HEK293 (cell line): ENCODE results near the gene PEAK3.

Source experiments
- CTCF ChIA-PET: fragments of 350-600 bp; formaldehyde crosslinking; extraction: SDS; loops from one replicate; lab custom pipeline; 2021; ENCODE audit warnings: antibody characterized with exemption; lab: Yijun Ruan, JAX
- POLR2A ChIA-PET: fragments of 300-600 bp; formaldehyde crosslinking; extraction: SDS; loops from one replicate; lab custom pipeline; 2020; ENCODE audit warnings: antibody characterized with exemption, inconsistent platforms; lab: Yijun Ruan, JAX
- H3K27ac ChIP-seq: fragments of 200-500 bp; sonication (Bioruptor generic); 2 replicates; pipeline ENCODE4 v1.5.1; 2014; ENCODE audit warnings: low read depth, low read length, control low read depth, inconsistent platforms; ENCODE audit errors: extremely low read depth
- H3K36me3 ChIP-seq, 2 experiments: fragments of 200-500 bp in 1 of 2; sonication (Bioruptor generic) in 1 of 2; 1 replicate in 1 of 2; 2 replicates in 1 of 2; pipeline ENCODE4 v1.5.1; 2014 to 2017; ENCODE audit warnings: inconsistent platforms in 2 of 2, low read length in 2 of 2; ENCODE audit not compliant: control insufficient read depth in 2 of 2, insufficient read depth in 1 of 2
- H3K4me1 ChIP-seq: fragments of 200-500 bp; sonication (Bioruptor generic); 2 replicates; pipeline ENCODE4 v1.5.1; 2014; ENCODE audit warnings: mild to moderate bottlenecking, low read length, inconsistent platforms; ENCODE audit not compliant: control insufficient read depth, insufficient read depth
- H3K4me3 ChIP-seq: 2 replicates; pipeline ENCODE4 v1.5.1; 2011; ENCODE audit warnings: low read depth, mild to moderate bottlenecking, control low read depth, low read length, moderate library complexity
- H3K9me3 ChIP-seq: fragments of 200-500 bp; sonication (Bioruptor generic); 2 replicates; pipeline ENCODE4 v1.5.1; 2014; ENCODE audit warnings: low read depth, low read length, inconsistent platforms; ENCODE audit not compliant: control insufficient read depth, insufficient read depth
- BCL11B ChIP-seq: fragments of 450-650 bp; formaldehyde crosslinking; IDR thresholded peaks from 2 replicates; pipeline ENCODE4 v1.5.1; 2016; ENCODE audit warnings: low read depth, missing biosample characterization, missing genetic modification characterization
- EGR2 ChIP-seq: fragments of 450-650 bp; formaldehyde crosslinking; IDR thresholded peaks from 2 replicates; pipeline ENCODE4 v1.5.1; 2016; ENCODE audit warnings: low read depth, missing biosample characterization, missing genetic modification characterization
- PBX3 ChIP-seq: sonication (generic); formaldehyde crosslinking; IDR thresholded peaks from 2 replicates; pipeline ENCODE4 v1.8.1; 2022; ENCODE audit warnings: mild to moderate bottlenecking, moderate library complexity, missing genetic modification reagents
- PRDM1 ChIP-seq: fragments of 450-650 bp; formaldehyde crosslinking; IDR thresholded peaks from 2 replicates; pipeline ENCODE4; 2016; ENCODE audit warnings: missing biosample characterization, missing genetic modification characterization
- SALL2 ChIP-seq: fragments of 450-650 bp; formaldehyde crosslinking; IDR thresholded peaks from 2 replicates; pipeline ENCODE4 v1.5.0; 2017; ENCODE audit warnings: missing biosample characterization, mild to moderate bottlenecking, missing genetic modification characterization, borderline replicate concordance
- SP2 ChIP-seq: fragments of 450-650 bp; formaldehyde crosslinking; IDR thresholded peaks from 2 replicates; pipeline ENCODE4 v1.5.1; 2016; ENCODE audit warnings: missing biosample characterization, missing genetic modification characterization
- ZBTB21 ChIP-seq: fragments of 450-650 bp; formaldehyde crosslinking; IDR thresholded peaks from 2 replicates; pipeline ENCODE4 v1.5.1; 2017; ENCODE audit warnings: missing biosample characterization, missing genetic modification characterization
- ZBTB26 ChIP-seq: fragments of 450-650 bp; formaldehyde crosslinking; optimal IDR thresholded peaks from 2 replicates; pipeline ENCODE3; 2016; ENCODE audit warnings: missing biosample characterization, mild to moderate bottlenecking, missing genetic modification characterization
- ZFHX2 ChIP-seq: fragments of 450-650 bp; formaldehyde crosslinking; conservative IDR thresholded peaks from 2 replicates; pipeline ENCODE4 v1.5.1; 2016; ENCODE audit warnings: missing biosample characterization, missing genetic modification characterization
- ZNF112 ChIP-seq: fragments of 450-650 bp; formaldehyde crosslinking; IDR thresholded peaks from 2 replicates; pipeline ENCODE4 v1.5.0; 2017; ENCODE audit warnings: missing biosample characterization, missing genetic modification characterization
- ZNF202 ChIP-seq: fragments of 450-650 bp; formaldehyde crosslinking; IDR thresholded peaks from 2 replicates; pipeline ENCODE4 v1.5.1; 2016; ENCODE audit warnings: missing biosample characterization, missing genetic modification characterization, borderline replicate concordance
- ZNF280C ChIP-seq: fragments of 450-650 bp; formaldehyde crosslinking; IDR thresholded peaks from 2 replicates; pipeline ENCODE4 v1.5.1; 2016; ENCODE audit warnings: missing biosample characterization, missing genetic modification characterization
- ZNF302 ChIP-seq: fragments of 450-650 bp; formaldehyde crosslinking; IDR thresholded peaks from 2 replicates; pipeline ENCODE4 v1.5.1; 2016; ENCODE audit warnings: missing biosample characterization, missing genetic modification characterization, low read depth
- ZNF394 ChIP-seq: fragments of 450-650 bp; formaldehyde crosslinking; IDR thresholded peaks from 2 replicates; pipeline ENCODE4 v1.5.1; 2016; ENCODE audit warnings: missing biosample characterization, missing genetic modification characterization, mild to moderate bottlenecking, moderate library complexity, borderline replicate concordance
- ZNF404 ChIP-seq: fragments of 450-650 bp; formaldehyde crosslinking; IDR thresholded peaks from 2 replicates; pipeline ENCODE4 v1.5.1; 2017; ENCODE audit warnings: missing biosample characterization, missing genetic modification characterization
- ZNF514 ChIP-seq: fragments of 450-650 bp; formaldehyde crosslinking; IDR thresholded peaks from 2 replicates; pipeline ENCODE4 v1.5.1; 2016; ENCODE audit warnings: missing biosample characterization, missing genetic modification characterization
- ZNF548 ChIP-seq: fragments of 450-650 bp; formaldehyde crosslinking; IDR thresholded peaks from 2 replicates; pipeline ENCODE4 v1.5.1; 2016; ENCODE audit warnings: missing biosample characterization, missing genetic modification characterization
- ZNF549 ChIP-seq: fragments of 450-650 bp; IDR thresholded peaks from 2 replicates; pipeline ENCODE4 v1.5.1; 2018; ENCODE audit warnings: missing biosample characterization, missing genetic modification characterization, mild to moderate bottlenecking, inconsistent platforms, moderate library complexity
- ZNF558 ChIP-seq: fragments of 450-650 bp; formaldehyde crosslinking; IDR thresholded peaks from 2 replicates; pipeline ENCODE4 v1.5.1; 2016; ENCODE audit warnings: missing biosample characterization, missing genetic modification characterization
- ZNF645 ChIP-seq: fragments of 450-650 bp; formaldehyde crosslinking; IDR thresholded peaks from 2 replicates; pipeline ENCODE4; 2016; ENCODE audit warnings: missing biosample characterization, missing genetic modification characterization
- ZNF664 ChIP-seq: fragments of 450-650 bp; formaldehyde crosslinking; IDR thresholded peaks from 2 replicates; pipeline ENCODE4 v1.5.1; 2016; ENCODE audit warnings: missing biosample characterization, missing genetic modification characterization

Gene PEAK3

GRCh38 chr19:2306281-2306806, 24.4 kb upstream of the PEAK3 start (continued):
- TF ChIP-seq ZFHX2 (tag by site-specific recombination) = 0 out of 2 replicates have a peak, but pooled peaks have one; percentile 22
- TF ChIP-seq ZNF645 (tag by site-specific recombination) = no peak
- peak; percentile 76 for TF ChIP-seq ZNF664
- no peak for TF ChIP-seq ZNF404 (tag by site-specific recombination)
- TF ChIP-seq SALL2 = no peak
- no peak for TF ChIP-seq ZNF548

GRCh38 chr19:2305452-2306280, 23.7 kb upstream of the PEAK3 start:
- no peaks in the 10 kb centered on the region for H3K9me3 ChIP-seq
- H3K36me3 ChIP-seq = no peaks in the 10 kb centered on the region
- H3K4me1 ChIP-seq = no peaks in the 10 kb centered on the region
- H3K4me3 ChIP-seq = no peak overlapping the region
- ChIA-PET CTCF (interaction anchor here (0.6 kb wide), 1 partner anchor 49 kb away, joined by 3 read pairs; no protein-coding TSS in a partner anchor), POLR2A (no interaction called here)
- TF ChIP-seq ZBTB26 (no peak), ZNF202 (tag by site-specific recombination) (no peak), ZNF302 (tag by site-specific recombination) (no peak), EGR2 (tag by site-specific recombination) (peak; percentile 37; the same call in 1 of the 2 replicates), PBX3 (no peak), ZNF514 (no peak), ZBTB21 (tag by site-specific recombination) (no peak), ZFHX2 (tag by site-specific recombination) (0 out of 2 replicates have a peak, but pooled peaks have one; percentile 13), PRDM1 (tag by site-specific recombination) (no peak), ZNF394 (no peak), ZNF558 (tag by site-specific recombination) (no peak), ZNF280C (no peak), BCL11B (tag by site-specific recombination) (no peak), SP2 (peak; percentile 42; the same call in 1 of the 2 replicates), ZNF112 (no peak), ZNF549 (tag by site-specific recombination) (no peak)
- no peak overlapping the region for H3K27ac ChIP-seq
